ENCODE data around the gene MUC13. TPM values are rescaled to one million over a fixed set of nuclear protein-coding genes. Genes with fewer than 3 reads are reported as not detected.
A peak's percentile ranks its signal among the peaks of the same experiment; 100 is the strongest.

MUC13 gene
- total RNA-seq, 1 donor from 2014 or later: not detected

GRCh38 chr3:124882816-124883747 lies 51.5 kb downstream of the MUC13 start:
- TF ChIP-seq CTCF (IDR thresholded peaks at IDR 0.05): no peak
- Mint-ChIP-seq H3K27ac (ENCODE audit: unreplicated experiment) (peak overlapping the region; percentile 89), H3K9me3 (ENCODE audit: low read depth) (no peaks in the 10 kb centered on the region), H3K36me3 (ENCODE audit: low read depth) (peaks cover 5% of the 10 kb centered on the region), H3K27me3 (ENCODE audit: low read depth) (no peaks in the 10 kb centered on the region), H3K4me3 (ENCODE audit: unreplicated experiment) (peak overlapping the region; percentile 39), H3K4me1 (ENCODE audit: low read depth) (peaks cover 65% of the 10 kb centered on the region)
- DNase-seq (ENCODE audit: low spot score): no peak

- TF ChIP-seq CTCF (IDR thresholded peaks at IDR 0.05): no peak
- Mint-ChIP-seq H3K27me3 (ENCODE audit: low read depth) (no peaks in the 10 kb centered on the region), H3K4me3 (ENCODE audit: unreplicated experiment) (no peak overlapping the region), H3K36me3 (ENCODE audit: low read depth) (peaks cover 5% of the 10 kb centered on the region), H3K9me3 (ENCODE audit: low read depth) (no peaks in the 10 kb centered on the region), H3K4me1 (ENCODE audit: low read depth) (peaks cover 72% of the 10 kb centered on the region), H3K27ac (ENCODE audit: unreplicated experiment) (peak overlapping the region; percentile 69)
- no peak for DNase-seq (ENCODE audit: low spot score)
These were observed 52.4 kb downstream of the MUC13 start for GRCh38 chr3:124881976-124882697.

- Mint-ChIP-seq H3K27ac (ENCODE audit: unreplicated experiment) (peak overlapping the region; percentile 91), H3K27me3 (ENCODE audit: low read depth) (no peaks in the 10 kb centered on the region), H3K9me3 (ENCODE audit: low read depth) (no peaks in the 10 kb centered on the region), H3K4me1 (ENCODE audit: low read depth) (peaks cover 80% of the 10 kb centered on the region), H3K36me3 (ENCODE audit: low read depth) (peaks cover 5% of the 10 kb centered on the region), H3K4me3 (ENCODE audit: unreplicated experiment) (no peak overlapping the region)
- DNase-seq (ENCODE audit: low spot score): no peak
- TF ChIP-seq CTCF (IDR thresholded peaks at IDR 0.05): no peak
These were observed 55.2 kb downstream of the MUC13 start for GRCh38 chr3:124879337-124879680.

GRCh38 chr3:124878561-124879336 lies 55.8 kb downstream of the MUC13 start:
- H3K4me3 Mint-ChIP-seq (ENCODE audit: unreplicated experiment): no peak overlapping the region
- H3K4me1 Mint-ChIP-seq (ENCODE audit: low read depth): peaks cover 79% of the 10 kb centered on the region
- no peak for DNase-seq (ENCODE audit: low spot score)
- no peaks in the 10 kb centered on the region for H3K9me3 Mint-ChIP-seq (ENCODE audit: low read depth)
- H3K27ac Mint-ChIP-seq (ENCODE audit: unreplicated experiment): peak overlapping the region; percentile 91
- peaks cover 5% of the 10 kb centered on the region for H3K36me3 Mint-ChIP-seq (ENCODE audit: low read depth)
- no peak for TF ChIP-seq CTCF (IDR thresholded peaks at IDR 0.05)
- H3K27me3 Mint-ChIP-seq (ENCODE audit: low read depth): no peaks in the 10 kb centered on the region

GRCh38 chr3:124877674-124878073 lies 56.9 kb downstream of the MUC13 start:
- peaks cover 7% of the 10 kb centered on the region for H3K36me3 Mint-ChIP-seq (ENCODE audit: low read depth)
- H3K9me3 Mint-ChIP-seq (ENCODE audit: low read depth): no peaks in the 10 kb centered on the region
- no peak for TF ChIP-seq CTCF (IDR thresholded peaks at IDR 0.05)
- H3K27me3 Mint-ChIP-seq (ENCODE audit: low read depth): no peaks in the 10 kb centered on the region
- DNase-seq (ENCODE audit: low spot score): no peak
- no peak overlapping the region for H3K4me3 Mint-ChIP-seq (ENCODE audit: unreplicated experiment)
- H3K27ac Mint-ChIP-seq (ENCODE audit: unreplicated experiment): peak overlapping the region; percentile 91
- H3K4me1 Mint-ChIP-seq (ENCODE audit: low read depth): peaks cover 78% of the 10 kb centered on the region
